HG02642 (cell line): ENCODE measurements around the gene CDKN2C.
A peak's percentile ranks its signal among the peaks of the same experiment; 100 is the strongest.

ENCODE experiments used
- ATAC-seq: cut with Tn5 transposase; IDR thresholded peaks from one replicate; pipeline ENCODE4 v1.9.1; 2021; ENCODE audit warnings: mild to moderate bottlenecking; ENCODE audit not compliant: unreplicated experiment, poor library complexity

The CDKN2C gene

GRCh38 chr1:50959913-50960844 is 9.9 kb upstream of the CDKN2C start, which contains the start of gene FAF1:
Gene FAF1 (minus strand): TSS chr1:50960267. CDS start chr1:50959811, 456 bp downstream.
- peak; percentile 94 for ATAC-seq

GRCh38 chr1:50964863-50965262 is 5.2 kb upstream of the CDKN2C start:
- no peak for ATAC-seq

DNA sequence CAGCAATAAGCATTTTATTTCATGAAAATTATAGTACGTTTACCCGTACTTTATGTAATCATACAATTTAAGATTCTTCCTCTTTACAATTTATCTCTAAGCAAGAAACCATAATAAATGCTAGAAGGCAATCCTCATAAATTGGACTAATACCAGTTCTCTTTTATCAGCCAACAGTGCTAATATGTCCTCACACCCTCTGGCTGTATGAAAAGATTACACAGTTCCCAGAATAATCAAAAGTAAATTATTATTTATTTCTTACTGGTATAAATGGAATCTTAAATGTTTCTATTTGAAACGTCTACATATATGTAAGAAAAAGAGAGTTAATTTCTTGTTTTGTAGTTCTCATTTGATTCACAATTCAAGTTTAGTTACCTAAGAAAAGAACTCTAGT is 3.1 kb upstream of the CDKN2C start:
- no peak for ATAC-seq

GRCh38 chr1:50967416-50968157 is 2.5 kb upstream of the CDKN2C start:
- no peak for ATAC-seq

- peak; percentile 67 for ATAC-seq
Measured at GRCh38 chr1:50968158-50968820, 1.8 kb upstream of the CDKN2C start.

- ATAC-seq: peak; percentile 25
Measured at GRCh38 chr1:50968821-50969610, 1.0 kb upstream of the CDKN2C start.

GRCh38 chr1:50970509-50970887 is 453 bp downstream of the CDKN2C start:
- ATAC-seq: no peak

GRCh38 chr1:50970931-50971582 is 1.0 kb downstream of the CDKN2C start:
- ATAC-seq: no peak

GRCh38 chr1:50971748-50972305 is 1.8 kb downstream of the CDKN2C start:
- no peak for ATAC-seq

GRCh38 chr1:50972766-50973165 is 2.7 kb downstream of the CDKN2C start:
- ATAC-seq: no peak

DNA sequence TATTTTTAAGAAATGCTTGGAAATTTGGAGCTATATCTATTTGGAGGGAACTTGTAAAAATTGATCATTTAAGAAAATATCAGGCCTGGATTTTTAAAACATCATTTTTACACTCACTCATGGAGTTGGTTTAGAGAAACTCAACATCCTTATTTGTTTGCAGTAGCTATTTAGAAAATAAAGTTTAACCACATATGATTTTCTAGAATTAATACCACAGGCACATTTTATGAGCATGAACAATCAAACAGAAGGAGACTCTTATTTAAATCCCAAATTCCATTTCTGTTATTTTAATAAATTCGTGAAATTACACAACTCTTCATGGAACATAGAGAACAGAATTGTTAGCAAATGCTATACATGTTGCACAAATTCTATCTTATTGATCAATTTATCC is 3.2 kb downstream of the CDKN2C start:
- ATAC-seq: no peak

- no peak for ATAC-seq
Measured at GRCh38 chr1:50973875-50974617, 4.0 kb downstream of the CDKN2C start.

- no peak for ATAC-seq
Measured at GRCh38 chr1:50974618-50974935, 4.5 kb downstream of the CDKN2C start.

DNA sequence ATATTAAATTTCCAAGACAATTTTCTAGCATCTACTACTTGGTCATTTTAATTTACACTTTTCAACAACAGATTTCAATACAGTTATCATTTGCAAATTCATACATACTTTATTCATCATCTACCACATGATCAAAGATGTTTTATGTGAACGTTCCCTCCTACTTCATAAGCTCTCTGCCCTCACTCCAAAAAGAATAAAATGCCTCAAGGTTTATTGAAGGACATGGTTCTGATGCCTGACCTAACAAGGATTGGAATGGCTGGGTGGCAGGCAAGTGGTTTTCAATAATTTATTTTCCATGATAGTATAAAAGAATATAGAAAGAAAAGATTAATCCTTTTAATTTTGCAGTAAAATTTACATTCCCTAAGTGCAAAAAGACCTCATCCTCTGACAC is 5.4 kb downstream of the CDKN2C start:
- no peak for ATAC-seq

DNA sequence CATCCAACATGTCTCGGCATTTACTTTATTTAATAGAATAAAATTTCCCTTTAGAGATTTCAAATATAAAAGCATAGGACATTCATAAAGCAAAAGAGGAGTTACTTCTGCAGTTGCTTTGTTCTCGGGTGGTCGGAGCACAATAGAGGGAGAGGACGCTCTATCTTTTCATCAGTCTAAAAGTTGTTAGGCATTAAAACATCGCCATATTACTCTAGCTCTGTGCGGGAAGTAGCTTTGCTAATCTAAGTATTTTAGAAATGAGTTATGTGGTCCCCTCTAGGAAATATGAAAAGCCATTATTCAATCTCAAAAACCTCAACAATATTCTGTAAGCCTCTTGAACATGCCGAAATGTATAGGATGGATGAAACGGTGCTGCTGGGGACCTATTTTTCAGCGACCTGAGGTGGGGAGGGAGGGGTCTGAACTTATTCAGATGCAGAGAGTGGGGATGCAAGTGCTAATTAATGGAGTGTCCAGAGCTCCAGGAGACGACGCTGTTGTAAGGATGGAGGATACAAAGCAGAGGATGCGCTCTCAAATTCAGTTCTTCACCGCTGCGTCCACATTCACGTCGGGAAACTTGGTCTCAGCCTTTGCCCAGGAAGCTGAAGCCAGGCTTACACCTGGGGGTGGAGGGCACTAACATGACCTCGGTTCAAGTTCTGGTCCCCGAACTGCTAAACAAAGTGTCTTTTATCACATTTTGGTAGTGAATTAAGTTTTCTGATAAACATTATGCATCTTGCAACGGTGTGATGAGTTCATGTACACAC is 6.3 kb downstream of the CDKN2C start:
- no peak for ATAC-seq

GRCh38 chr1:50976890-50977574 is 7.0 kb downstream of the CDKN2C start:
- peak; percentile 58 for ATAC-seq

DNA sequence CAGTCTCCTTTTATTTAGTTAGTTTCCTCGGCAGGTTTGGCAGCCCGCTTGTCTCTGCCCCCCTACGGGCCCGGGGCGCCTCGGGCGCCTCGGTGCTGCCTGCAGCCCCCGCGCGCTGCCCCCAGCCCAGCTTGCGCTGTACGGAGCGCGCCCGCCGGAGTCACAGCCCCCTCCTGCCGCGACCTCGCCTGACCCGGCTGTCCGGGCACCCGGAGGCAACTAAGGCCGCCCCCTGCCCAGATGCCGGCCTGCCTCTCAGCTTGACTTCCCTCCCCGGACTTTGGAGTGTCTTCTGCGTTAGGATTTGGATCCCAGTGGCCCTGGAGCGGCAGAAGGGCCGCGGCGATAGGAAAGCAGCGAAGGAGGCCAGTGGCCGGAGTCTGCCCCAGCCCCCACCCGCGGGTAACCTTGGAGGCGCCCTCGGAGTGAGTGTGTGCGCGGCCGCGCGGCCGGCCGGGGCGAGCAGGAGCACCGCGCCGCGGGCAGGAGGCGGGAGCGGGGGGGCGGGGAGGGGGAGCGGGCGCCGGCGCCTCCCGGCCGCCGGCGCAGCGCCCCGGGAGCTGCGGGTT is 7.6 kb downstream of the CDKN2C start:
- peak; percentile 54 for ATAC-seq
